Chondrocyte (in vitro differentiated cells): ENCODE results near the gene AQP12A. TPM values are rescaled to one million over a fixed set of nuclear protein-coding genes. Genes with fewer than 3 reads are reported as not detected.

Experiments
- DNase-seq: peaks from one replicate; pipeline ENCODE4 v3.0.0; 2021; ENCODE audit warnings: mixed read lengths, low spot score
- H3K27ac Mint-ChIP-seq: one replicate; pipeline ENCODE4 v1.8.0; 2021; ENCODE audit warnings: mild to moderate bottlenecking, moderate library complexity, mixed read lengths; ENCODE audit not compliant: unreplicated experiment
- H3K27me3 Mint-ChIP-seq: 2 replicates; pipeline ENCODE4 v1.8.0; 2021; ENCODE audit warnings: low read depth, mixed read lengths
- H3K36me3 Mint-ChIP-seq: 2 replicates; pipeline ENCODE4 v1.8.0; 2021; ENCODE audit warnings: low read depth, mixed read lengths
- H3K4me1 Mint-ChIP-seq: 2 replicates; pipeline ENCODE4 v1.8.0; 2021; ENCODE audit warnings: low read depth, mild to moderate bottlenecking, mixed read lengths
- H3K4me3 Mint-ChIP-seq: one replicate; pipeline ENCODE4 v1.8.0; 2021; ENCODE audit warnings: mild to moderate bottlenecking, moderate library complexity, mixed read lengths; ENCODE audit not compliant: unreplicated experiment
- H3K9me3 Mint-ChIP-seq: 2 replicates; pipeline ENCODE4 v1.8.0; 2021; ENCODE audit warnings: low read depth, mixed read lengths
- CTCF ChIP-seq: fragments of 200-600 bp; sonication (generic); IDR thresholded peaks from 2 replicates; pipeline ENCODE4 v1.5.0; 2021; ENCODE audit warnings: antibody characterized with exemption, mild to moderate bottlenecking, moderate library complexity
- total RNA-seq: library from RNA; stranded (reverse); gene quantifications from 3 replicates; pipeline ENCODE4 v1.2.1, GENCODE V29; 2021

AQP12A gene
- total RNA-seq, 1 donor from 2014 or later = not detected

GRCh38 chr2:240745962-240746361 is 54.3 kb downstream of the AQP12A start:
- DNase-seq = no peak
- Mint-ChIP-seq H3K9me3 (no peaks in the 10 kb centered on the region), H3K4me3 (no peak overlapping the region), H3K27me3 (peaks cover 4% of the 10 kb centered on the region), H3K4me1 (no peaks in the 10 kb centered on the region), H3K36me3 (peaks cover 16% of the 10 kb centered on the region), H3K27ac (no peak overlapping the region)
- TF ChIP-seq CTCF = no peak

DNA sequence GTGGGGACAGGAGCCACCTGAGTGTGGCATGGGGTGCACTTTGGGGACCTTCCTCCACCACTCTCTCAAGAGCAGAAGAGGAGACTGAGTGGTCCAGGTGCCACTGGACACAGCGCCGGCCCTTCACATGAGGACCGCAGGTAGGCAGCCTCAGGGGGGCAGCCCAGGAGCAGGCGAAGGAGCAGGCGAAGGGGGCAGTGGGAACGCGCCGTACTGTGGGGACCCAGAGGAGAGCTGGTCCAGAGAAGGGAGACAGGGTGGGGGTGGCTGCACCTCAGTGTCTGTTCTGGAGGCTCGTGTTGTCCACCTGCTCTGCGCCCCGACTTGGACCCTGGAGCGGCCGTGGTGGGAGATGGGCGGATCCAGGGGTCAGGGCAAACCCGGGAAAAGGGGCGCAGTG is 55.0 kb downstream of the AQP12A start:
- Mint-ChIP-seq H3K27ac (no peak overlapping the region), H3K4me1 (no peaks in the 10 kb centered on the region), H3K27me3 (peaks cover 3% of the 10 kb centered on the region), H3K4me3 (no peak overlapping the region), H3K9me3 (no peaks in the 10 kb centered on the region), H3K36me3 (peaks cover 14% of the 10 kb centered on the region)
- no peak for TF ChIP-seq CTCF
- DNase-seq = no peak

GRCh38 chr2:240747256-240747655 is 55.6 kb downstream of the AQP12A start:
- no peak for DNase-seq
- H3K27ac Mint-ChIP-seq = no peak overlapping the region
- no peaks in the 10 kb centered on the region for H3K4me1 Mint-ChIP-seq
- no peaks in the 10 kb centered on the region for H3K27me3 Mint-ChIP-seq
- H3K9me3 Mint-ChIP-seq = no peaks in the 10 kb centered on the region
- no peak overlapping the region for H3K4me3 Mint-ChIP-seq
- TF ChIP-seq CTCF = no peak
- H3K36me3 Mint-ChIP-seq = peaks cover 12% of the 10 kb centered on the region

Other genes starting within 250 kb of the AQP12A start
- gene ANKMY1, start 133.9 kb upstream of the AQP12A start, total RNA-seq = 9.5 to 20.6 TPM (median 10.8 TPM) in 3 replicates
- 3.4 to 4.7 TPM (median 3.7 TPM) in 3 replicates for gene DUSP28, start 131.5 kb upstream of the AQP12A start, total RNA-seq
- 54.9 to 63.2 TPM (median 61.3 TPM) in 3 replicates for gene RNPEPL1, start 123.4 kb upstream of the AQP12A start, total RNA-seq
- 22.0 to 29.4 TPM (median 22.7 TPM) in 3 replicates for gene CAPN10, start 105.1 kb upstream of the AQP12A start, total RNA-seq
- gene GPR35, start 66.4 kb upstream of the AQP12A start, total RNA-seq = 1.9 to 2.9 TPM (median 2.8 TPM) in 3 replicates
- gene AQP12B, start 9.0 kb upstream of the AQP12A start, total RNA-seq = not detected in 3 replicates
- 15.2 to 63.5 TPM (median 60.0 TPM) in 3 replicates for gene KIF1A, start 128.4 kb downstream of the AQP12A start, total RNA-seq
- not detected in 3 replicates for gene AGXT, start 177.0 kb downstream of the AQP12A start, total RNA-seq
- gene MAB21L4, start 204.3 kb downstream of the AQP12A start, total RNA-seq = not detected in 3 replicates
- gene CROCC2, start 214.5 kb downstream of the AQP12A start, total RNA-seq = not detected in 3 replicates